SJCRH30 (cell line): ENCODE data around the gene DLGAP4. TPM values are rescaled to one million over a fixed set of nuclear protein-coding genes. Genes with fewer than 3 reads are reported as not detected.
A peak's percentile ranks its signal among the peaks of the same experiment; 100 is the strongest.

Source experiments
- DNase-seq, 2 experiments: peaks; one replicate each; pipeline ENCODE4 v3.0.0-alpha.2; 2015 to 2020
- H3K27ac ChIP-seq: fragments of 250-450 bp; sonication (Bioruptor Pico); 2 replicates; pipeline ENCODE4 v1.5.1; 2020; ENCODE audit warnings: mild to moderate bottlenecking, moderate library complexity
- H3K27me3 ChIP-seq: fragments of 250-450 bp; sonication (Bioruptor Pico); 2 replicates; pipeline ENCODE4 v1.5.1; 2020; ENCODE audit warnings: mild to moderate bottlenecking, moderate library complexity
- H3K36me3 ChIP-seq: fragments of 250-450 bp; sonication (Bioruptor Pico); 2 replicates; pipeline ENCODE4 v1.5.1; 2020; ENCODE audit warnings: mild to moderate bottlenecking, moderate library complexity
- H3K4me1 ChIP-seq: fragments of 250-450 bp; sonication (Bioruptor Pico); 2 replicates; pipeline ENCODE4 v1.5.1; 2020; ENCODE audit warnings: mild to moderate bottlenecking, moderate library complexity
- H3K4me3 ChIP-seq: fragments of 250-450 bp; sonication (Bioruptor Pico); 2 replicates; pipeline ENCODE4 v1.5.1; 2020; ENCODE audit warnings: mild to moderate bottlenecking, moderate library complexity
- H3K9me3 ChIP-seq: fragments of 250-450 bp; sonication (Bioruptor Pico); replicated peaks from 2 replicates; pipeline ENCODE4 v1.5.1; 2020; ENCODE audit warnings: mild to moderate bottlenecking, moderate library complexity
- total RNA-seq: library from RNA; depleted of rRNA; stranded (reverse); fragments of >200 nt; shearing (Covaris generic); gene quantifications from 2 replicates; pipeline ENCODE4 v1.2.3, GENCODE V29; 2014

The DLGAP4 gene
- total RNA-seq, 1 experiment from 2014 or later = 18.4 TPM

GRCh38 chr20:36341331-36342020, 35.3 kb downstream of the DLGAP4 start:
- Histone ChIP-seq H3K36me3 (no peaks in the 10 kb centered on the region), H3K9me3 (no peaks in the 10 kb centered on the region), H3K4me1 (no peaks in the 10 kb centered on the region), H3K4me3 (no peak overlapping the region), H3K27me3 (peaks cover 27% of the 10 kb centered on the region), H3K27ac (no peak overlapping the region)
- no peak for DNase-seq

- H3K27me3 ChIP-seq = peaks cover 21% of the 10 kb centered on the region; the same call in 1 of the 2 replicates
- H3K4me3 ChIP-seq = no peak overlapping the region
- no peak for DNase-seq
- H3K36me3 ChIP-seq = no peaks in the 10 kb centered on the region
- H3K4me1 ChIP-seq = no peaks in the 10 kb centered on the region
- no peaks in the 10 kb centered on the region for H3K9me3 ChIP-seq
- no peak overlapping the region for H3K27ac ChIP-seq
These were observed 36.4 kb downstream of the DLGAP4 start for GRCh38 chr20:36342331-36343120.

DNA sequence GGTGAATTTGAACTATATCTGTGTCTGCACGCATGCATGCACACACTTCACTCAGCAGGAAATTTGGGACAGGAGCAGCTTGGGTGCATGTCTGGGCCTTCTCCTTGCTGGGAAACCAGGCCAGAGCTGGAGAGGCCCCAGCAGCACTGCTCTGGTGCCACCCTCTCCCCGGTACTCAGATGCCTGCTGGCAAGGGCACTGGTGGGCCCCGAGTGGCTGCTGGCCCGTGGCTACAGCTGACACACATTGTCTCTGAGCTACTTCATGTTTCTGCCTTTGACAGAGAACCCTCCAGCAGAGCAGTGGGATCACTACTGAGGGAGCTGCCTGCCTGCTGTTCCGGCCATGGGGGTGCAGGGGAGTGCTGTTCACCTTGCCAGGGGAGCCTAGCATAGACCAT, 37.5 kb downstream of the DLGAP4 start:
- no peak for DNase-seq
- H3K4me3 ChIP-seq = no peak overlapping the region

DNA sequence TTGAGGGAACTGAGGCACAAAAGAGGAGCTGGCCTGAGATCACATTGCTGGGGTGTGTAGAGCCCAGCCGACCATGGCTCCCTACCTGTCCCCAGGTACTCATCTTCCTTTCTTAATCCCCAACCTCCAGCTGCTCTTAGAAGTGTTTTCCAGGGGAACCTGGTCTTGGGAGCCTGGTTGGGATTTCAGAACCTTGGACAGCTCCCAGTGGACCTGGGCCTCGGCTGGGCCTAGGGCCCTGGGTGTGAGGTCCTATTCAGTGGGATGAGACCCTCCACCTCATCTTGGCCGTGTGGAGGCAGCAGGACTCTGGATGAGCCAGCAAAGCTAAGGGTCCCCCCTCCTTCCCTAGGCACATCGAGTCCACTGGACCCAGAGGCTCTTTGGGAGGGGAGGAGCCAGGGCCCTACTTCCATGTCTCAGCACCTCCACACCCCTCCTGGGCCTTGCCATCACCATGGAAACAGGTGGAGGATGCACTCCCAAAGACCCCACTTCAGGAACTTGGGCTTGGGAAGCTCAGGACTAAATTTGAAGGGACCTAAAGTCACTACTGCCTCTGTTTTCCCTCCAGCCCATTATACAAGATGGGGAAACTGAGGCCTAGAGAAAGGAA, 38.5 kb downstream of the DLGAP4 start:
- peak; percentile 73 to 87 for DNase-seq
- no peaks in the 10 kb centered on the region for H3K9me3 ChIP-seq
- H3K27ac ChIP-seq = no peak overlapping the region
- H3K27me3 ChIP-seq = peaks cover 8% of the 10 kb centered on the region
- H3K4me3 ChIP-seq = no peak overlapping the region
- H3K4me1 ChIP-seq = no peaks in the 10 kb centered on the region
- H3K36me3 ChIP-seq = no peaks in the 10 kb centered on the region

More for the DNA sequence above, 37.5 kb downstream of the DLGAP4 start:
- Histone ChIP-seq H3K9me3 (no peaks in the 10 kb centered on the region), H3K36me3 (no peaks in the 10 kb centered on the region), H3K27me3 (peaks cover 13% of the 10 kb centered on the region), H3K4me1 (no peaks in the 10 kb centered on the region), H3K27ac (no peak overlapping the region)

DNA sequence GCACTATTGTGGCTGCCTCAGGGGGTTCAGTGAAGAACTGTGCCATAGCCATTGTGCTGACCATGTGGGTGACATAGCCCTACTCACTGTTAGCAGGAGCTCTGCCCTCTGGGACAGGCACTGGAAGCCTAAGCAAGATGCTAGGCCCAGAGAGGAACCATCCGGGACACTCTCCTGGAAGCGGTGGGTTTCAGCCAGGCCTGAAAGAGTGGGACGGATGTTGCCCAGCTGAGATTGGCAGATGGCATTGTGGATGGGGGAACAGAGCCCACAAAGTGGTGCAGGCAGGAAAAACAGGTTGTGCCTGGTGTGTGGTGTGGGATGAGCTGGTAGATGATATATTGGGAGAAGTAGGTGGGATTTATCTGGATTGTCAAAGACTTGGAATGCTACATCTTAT, 40.1 kb downstream of the DLGAP4 start:
- H3K9me3 ChIP-seq = no peaks in the 10 kb centered on the region
- H3K4me3 ChIP-seq = no peak overlapping the region
- H3K36me3 ChIP-seq = no peaks in the 10 kb centered on the region
- H3K27me3 ChIP-seq = peaks cover 8% of the 10 kb centered on the region; the same call in 1 of the 2 replicates
- DNase-seq = no peak
- H3K4me1 ChIP-seq = no peaks in the 10 kb centered on the region
- H3K27ac ChIP-seq = no peak overlapping the region

- no peaks in the 10 kb centered on the region for H3K9me3 ChIP-seq
- H3K36me3 ChIP-seq = no peaks in the 10 kb centered on the region
- H3K27ac ChIP-seq = no peak overlapping the region
- H3K27me3 ChIP-seq = peaks cover 10% of the 10 kb centered on the region; the same call in 1 of the 2 replicates
- no peaks in the 10 kb centered on the region for H3K4me1 ChIP-seq
- no peak for DNase-seq
- H3K4me3 ChIP-seq = no peak overlapping the region
These were observed 43.4 kb downstream of the DLGAP4 start for GRCh38 chr20:36349384-36350170.

- Histone ChIP-seq H3K36me3 (no peaks in the 10 kb centered on the region), H3K4me3 (no peak overlapping the region), H3K9me3 (no peaks in the 10 kb centered on the region; the same call in 1 of the 2 replicates), H3K27ac (no peak overlapping the region), H3K27me3 (peaks cover 10% of the 10 kb centered on the region; the same call in 1 of the 2 replicates), H3K4me1 (no peaks in the 10 kb centered on the region)
- DNase-seq = no peak
These were observed 44.3 kb downstream of the DLGAP4 start for GRCh38 chr20:36350439-36350838.

GRCh38 chr20:36351937-36352336, 45.8 kb downstream of the DLGAP4 start:
- DNase-seq = no peak
- H3K36me3 ChIP-seq = no peaks in the 10 kb centered on the region
- peaks cover 10% of the 10 kb centered on the region; the same call in 1 of the 2 replicates for H3K27me3 ChIP-seq
- H3K4me3 ChIP-seq = no peak overlapping the region
- H3K27ac ChIP-seq = no peak overlapping the region
- no peaks in the 10 kb centered on the region for H3K4me1 ChIP-seq
- H3K9me3 ChIP-seq = no peaks in the 10 kb centered on the region; the same call in 1 of the 2 replicates

GRCh38 chr20:36352843-36353553, 46.9 kb downstream of the DLGAP4 start:
- DNase-seq = no peak

GRCh38 chr20:36353740-36354139, 47.6 kb downstream of the DLGAP4 start:
- Histone ChIP-seq H3K27ac (no peak overlapping the region), H3K36me3 (no peaks in the 10 kb centered on the region), H3K4me1 (no peaks in the 10 kb centered on the region), H3K27me3 (0 out of 2 replicates have a peak, but pooled peaks cover 10% of the 10 kb centered on the region), H3K4me3 (no peak overlapping the region), H3K9me3 (no peaks in the 10 kb centered on the region; the same call in 1 of the 2 replicates)
- no peak for DNase-seq

More at GRCh38 chr20:36352843-36353553, 46.9 kb downstream of the DLGAP4 start:
- peaks cover 10% of the 10 kb centered on the region; the same call in 1 of the 2 replicates for H3K27me3 ChIP-seq
- H3K9me3 ChIP-seq = no peaks in the 10 kb centered on the region; the same call in 1 of the 2 replicates
- no peaks in the 10 kb centered on the region for H3K36me3 ChIP-seq
- H3K27ac ChIP-seq = no peak overlapping the region
- no peaks in the 10 kb centered on the region for H3K4me1 ChIP-seq
- no peak overlapping the region for H3K4me3 ChIP-seq

DNA sequence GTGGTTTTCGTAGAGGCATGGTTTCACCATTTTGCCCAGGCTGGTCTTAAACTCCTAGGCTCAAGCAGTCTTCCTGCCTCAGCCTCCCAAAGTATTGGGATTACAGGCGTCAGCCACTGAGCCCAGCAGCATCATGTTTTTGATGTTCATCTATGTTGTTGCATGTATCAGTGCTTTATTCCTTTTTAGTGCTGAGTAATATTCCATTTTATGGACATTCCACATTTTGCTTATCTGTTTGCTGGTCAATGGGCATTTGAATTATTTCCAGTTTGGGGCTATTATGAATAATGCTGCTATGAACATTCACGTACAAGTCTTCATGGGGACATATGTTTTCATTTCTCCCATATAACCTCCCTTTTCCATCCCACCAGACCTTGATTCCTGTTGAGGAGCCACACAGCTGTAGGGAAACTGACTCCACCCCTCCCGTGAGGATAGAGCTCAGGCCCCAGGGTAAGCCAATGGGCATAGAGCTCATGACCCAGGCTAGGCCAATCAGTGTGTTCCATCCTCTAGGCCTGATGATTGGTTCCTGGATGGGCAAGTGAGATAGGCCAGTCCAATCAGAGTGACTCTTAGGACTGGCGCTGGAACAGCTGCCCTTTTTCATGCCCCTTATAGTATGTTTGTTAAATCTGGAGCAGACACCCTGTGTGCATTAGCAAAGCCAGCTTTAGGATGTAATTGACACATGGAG, 49.5 kb downstream of the DLGAP4 start:
- Histone ChIP-seq H3K9me3 (no peaks in the 10 kb centered on the region; the same call in 1 of the 2 replicates), H3K4me1 (no peaks in the 10 kb centered on the region), H3K27ac (no peak overlapping the region), H3K27me3 (0 out of 2 replicates have a peak, but pooled peaks cover 6% of the 10 kb centered on the region), H3K36me3 (no peaks in the 10 kb centered on the region), H3K4me3 (no peak overlapping the region)
- DNase-seq = peak; percentile 39 to 52

GRCh38 chr20:36359668-36360406, 53.7 kb downstream of the DLGAP4 start:
- H3K36me3 ChIP-seq = no peaks in the 10 kb centered on the region

More at GRCh38 chr20:36359668-36360406, 53.7 kb downstream of the DLGAP4 start:
- DNase-seq = no peak
- Histone ChIP-seq H3K27ac (no peak overlapping the region), H3K4me3 (no peak overlapping the region), H3K27me3 (peaks cover 6% of the 10 kb centered on the region; the same call in 1 of the 2 replicates), H3K4me1 (no peaks in the 10 kb centered on the region), H3K9me3 (no peaks in the 10 kb centered on the region; the same call in 1 of the 2 replicates)
